ENCODE results near the gene ZNF672. TPM values are rescaled to one million over a fixed set of nuclear protein-coding genes. Genes with fewer than 3 reads are reported as not detected.
A peak's percentile ranks its signal among the peaks of the same experiment; 100 is the strongest.

The ZNF672 gene
- total RNA-seq, 2 experiments from 2014 or later, result 48.4 to 54.5 TPM

GRCh38 chr1:248815407-248816034 lies 22.5 kb upstream of the ZNF672 start:
- ChIA-PET POLR2A (no interaction called here), CTCF (no interaction called here)
- peak overlapping the region; percentile 81 for H3K27ac Mint-ChIP-seq
- H3K9me3 Mint-ChIP-seq (ENCODE audit: insufficient read depth), result no peaks in the 10 kb centered on the region
- no peak for ATAC-seq
- DNase-seq, result no peak
- H3K4me3 Mint-ChIP-seq, result no peak overlapping the region
- no peaks in the 10 kb centered on the region for H3K27me3 Mint-ChIP-seq (ENCODE audit: low read depth)
- peaks cover 37% of the 10 kb centered on the region for H3K4me1 Mint-ChIP-seq (ENCODE audit: low read depth)
- H3K36me3 Mint-ChIP-seq (ENCODE audit: low read depth), result peaks cover 58% of the 10 kb centered on the region

GRCh38 chr1:248816042-248816851 lies 21.8 kb upstream of the ZNF672 start:
- Mint-ChIP-seq H3K36me3 (ENCODE audit: low read depth) (peaks cover 59% of the 10 kb centered on the region), H3K27ac (peak overlapping the region; percentile 81), H3K9me3 (ENCODE audit: insufficient read depth) (no peaks in the 10 kb centered on the region), H3K4me1 (ENCODE audit: low read depth) (peaks cover 37% of the 10 kb centered on the region), H3K4me3 (no peak overlapping the region), H3K27me3 (ENCODE audit: low read depth) (no peaks in the 10 kb centered on the region)
- POLR2A ChIA-PET, result interaction anchor here (0.7 kb wide), 1 partner anchor 1595 kb away, joined by 3 read pairs; no protein-coding TSS in a partner anchor
- ATAC-seq, result no peak
- CTCF ChIA-PET, result interaction anchor here (1.5 kb wide), 1 partner anchor 10 kb away, joined by 6 read pairs; no protein-coding TSS in a partner anchor
- no peak for DNase-seq

GRCh38 chr1:248817065-248817464 lies 21.0 kb upstream of the ZNF672 start:
- Mint-ChIP-seq H3K36me3 (ENCODE audit: low read depth) (peaks cover 63% of the 10 kb centered on the region), H3K4me3 (no peak overlapping the region), H3K9me3 (ENCODE audit: insufficient read depth) (no peaks in the 10 kb centered on the region), H3K27me3 (ENCODE audit: low read depth) (no peaks in the 10 kb centered on the region), H3K4me1 (ENCODE audit: low read depth) (peaks cover 44% of the 10 kb centered on the region), H3K27ac (peak overlapping the region; percentile 81)
- DNase-seq (no peak), ATAC-seq (peak; percentile 14)
- ChIA-PET POLR2A (no interaction called here), CTCF (interaction anchor here (1.5 kb wide), 1 partner anchor 11 kb away, joined by 6 read pairs; no protein-coding TSS in a partner anchor)

GRCh38 chr1:248818505-248819374 lies 19.3 kb upstream of the ZNF672 start:
- CTCF ChIA-PET, result no interaction called here
- no peak for DNase-seq
- POLR2A ChIA-PET, result interaction anchor here (0.7 kb wide), 1 partner anchor 27 kb away, joined by 4 read pairs; no protein-coding TSS in a partner anchor
- Mint-ChIP-seq H3K4me3 (no peak overlapping the region), H3K27me3 (ENCODE audit: low read depth) (no peaks in the 10 kb centered on the region), H3K36me3 (ENCODE audit: low read depth) (peaks cover 62% of the 10 kb centered on the region), H3K9me3 (ENCODE audit: insufficient read depth) (no peaks in the 10 kb centered on the region), H3K4me1 (ENCODE audit: low read depth) (peaks cover 57% of the 10 kb centered on the region), H3K27ac (peak overlapping the region; percentile 81)
- no peak for ATAC-seq

GRCh38 chr1:248820041-248820585 lies 17.9 kb upstream of the ZNF672 start:
- H3K36me3 Mint-ChIP-seq (ENCODE audit: low read depth), result peaks cover 62% of the 10 kb centered on the region
- no peak overlapping the region for H3K4me3 Mint-ChIP-seq
- DNase-seq, result no peak
- peak overlapping the region; percentile 39 for H3K27ac Mint-ChIP-seq
- H3K4me1 Mint-ChIP-seq (ENCODE audit: low read depth), result peaks cover 71% of the 10 kb centered on the region
- H3K9me3 Mint-ChIP-seq (ENCODE audit: insufficient read depth), result no peaks in the 10 kb centered on the region
- CTCF ChIA-PET, result interaction anchor here (1.3 kb wide), 1 partner anchor 22 kb away, joined by 3 read pairs; no protein-coding TSS in a partner anchor
- POLR2A ChIA-PET, result interaction anchor here (0.7 kb wide), 1 partner anchor 28 kb away, joined by 4 read pairs; no protein-coding TSS in a partner anchor
- ATAC-seq, result no peak
- no peaks in the 10 kb centered on the region for H3K27me3 Mint-ChIP-seq (ENCODE audit: low read depth)

GRCh38 chr1:248821101-248821500 lies 16.9 kb upstream of the ZNF672 start:
- Mint-ChIP-seq H3K4me3 (no peak overlapping the region), H3K36me3 (ENCODE audit: low read depth) (peaks cover 54% of the 10 kb centered on the region), H3K27me3 (ENCODE audit: low read depth) (no peaks in the 10 kb centered on the region), H3K27ac (peak overlapping the region; percentile 43), H3K4me1 (ENCODE audit: low read depth) (peaks cover 66% of the 10 kb centered on the region), H3K9me3 (ENCODE audit: insufficient read depth) (no peaks in the 10 kb centered on the region)
- CTCF ChIA-PET, result interaction anchor here (1.3 to 1.6 kb wide), 2 partner anchors 21 to 37 kb away, joined by 3 to 5 read pairs; partner anchors contain the start of gene ZNF692
- DNase-seq (no peak), ATAC-seq (no peak)
- POLR2A ChIA-PET, result interaction anchor here (1.2 kb wide), 1 partner anchor 17 kb away, joined by 3 read pairs; no protein-coding TSS in a partner anchor

GRCh38 chr1:248821641-248822040 lies 16.4 kb upstream of the ZNF672 start:
- Mint-ChIP-seq H3K27me3 (ENCODE audit: low read depth) (no peaks in the 10 kb centered on the region), H3K9me3 (ENCODE audit: insufficient read depth) (no peaks in the 10 kb centered on the region), H3K27ac (no peak overlapping the region), H3K36me3 (ENCODE audit: low read depth) (peaks cover 49% of the 10 kb centered on the region), H3K4me1 (ENCODE audit: low read depth) (peaks cover 62% of the 10 kb centered on the region), H3K4me3 (no peak overlapping the region)
- no peak for DNase-seq
- no peak for ATAC-seq
- POLR2A ChIA-PET, result interaction anchor here (1.2 kb wide), 1 partner anchor 17 kb away, joined by 3 read pairs; no protein-coding TSS in a partner anchor
- CTCF ChIA-PET, result interaction anchor here (1.6 kb wide), 1 partner anchor 37 kb away, joined by 5 read pairs; the partner anchor contains the start of gene ZNF692

GRCh38 chr1:248822148-248823032 lies 15.6 kb upstream of the ZNF672 start:
- H3K36me3 Mint-ChIP-seq (ENCODE audit: low read depth), result peaks cover 45% of the 10 kb centered on the region
- ChIA-PET CTCF (interaction anchor here (1.2 to 1.6 kb wide), 2 partner anchors 16 to 36 kb away, joined by 3 to 5 read pairs; partner anchors contain the start of gene ZNF692), POLR2A (interaction anchor here (1.2 kb wide), 1 partner anchor 18 kb away, joined by 3 read pairs; no protein-coding TSS in a partner anchor)
- peaks cover 60% of the 10 kb centered on the region for H3K4me1 Mint-ChIP-seq (ENCODE audit: low read depth)
- H3K27me3 Mint-ChIP-seq (ENCODE audit: low read depth), result no peaks in the 10 kb centered on the region
- no peak overlapping the region for H3K4me3 Mint-ChIP-seq
- no peaks in the 10 kb centered on the region for H3K9me3 Mint-ChIP-seq (ENCODE audit: insufficient read depth)
- no peak for ATAC-seq
- no peak for DNase-seq
- H3K27ac Mint-ChIP-seq, result no peak overlapping the region

GRCh38 chr1:248823517-248824001 lies 14.5 kb upstream of the ZNF672 start:
- ChIA-PET CTCF (no interaction called here), POLR2A (no interaction called here)
- H3K36me3 Mint-ChIP-seq (ENCODE audit: low read depth), result peaks cover 41% of the 10 kb centered on the region
- DNase-seq (no peak), ATAC-seq (no peak)
- H3K4me3 Mint-ChIP-seq, result no peak overlapping the region
- H3K27me3 Mint-ChIP-seq (ENCODE audit: low read depth), result no peaks in the 10 kb centered on the region
- H3K9me3 Mint-ChIP-seq (ENCODE audit: insufficient read depth), result no peaks in the 10 kb centered on the region
- peaks cover 58% of the 10 kb centered on the region for H3K4me1 Mint-ChIP-seq (ENCODE audit: low read depth)
- no peak overlapping the region for H3K27ac Mint-ChIP-seq

GRCh38 chr1:248824301-248824700 lies 13.7 kb upstream of the ZNF672 start:
- Mint-ChIP-seq H3K27me3 (ENCODE audit: low read depth) (no peaks in the 10 kb centered on the region), H3K4me1 (ENCODE audit: low read depth) (peaks cover 51% of the 10 kb centered on the region), H3K27ac (peak overlapping the region; percentile 98), H3K36me3 (ENCODE audit: low read depth) (peaks cover 37% of the 10 kb centered on the region), H3K4me3 (peak overlapping the region; percentile 84), H3K9me3 (ENCODE audit: insufficient read depth) (no peaks in the 10 kb centered on the region)
- no peak for DNase-seq
- CTCF ChIA-PET, result no interaction called here
- no peak for ATAC-seq
- POLR2A ChIA-PET, result interaction anchor here (5.0 kb wide), 1 partner anchor 15 kb away, joined by 52 read pairs; the partner anchor contains the start of gene ZNF672

All from activated CD8-positive, alpha-beta T cell treated with anti-CD3 and anti-CD28 coated beads, Interleukin-2, amount 10 ng/mL, durations not matched to agents 7 days and 5 days (primary cell).